Stomach smooth muscle (tissue), 2 donors: Measurements from ENCODE around the gene MAGI1.
A peak's percentile ranks its signal among the peaks of the same experiment; 100 is the strongest.

Experiments
- H3K27ac ChIP-seq: one replicate; pipeline ENCODE4 v1.7.0; 2013; ENCODE audit warnings: mild to moderate bottlenecking, low read length, inconsistent platforms
- H3K27me3 ChIP-seq, 2 donors: one replicate each; pipeline ENCODE4 v1.7.0; 2013; ENCODE audit warnings: low read length in 2 of 2; ENCODE audit not compliant: insufficient read depth in 2 of 2, control insufficient read depth in 1 of 2
- H3K36me3 ChIP-seq, 2 donors: one replicate each; pipeline ENCODE4 v1.7.0; 2013; ENCODE audit warnings: low read length in 2 of 2; ENCODE audit not compliant: control insufficient read depth in 2 of 2, insufficient read depth in 2 of 2
- H3K4me1 ChIP-seq: one replicate; pipeline ENCODE4 v1.7.0; 2013; ENCODE audit warnings: low read length; ENCODE audit not compliant: control insufficient read depth, insufficient read depth
- H3K4me3 ChIP-seq, 2 donors: one replicate each; pipeline ENCODE4 v1.7.0; 2013; ENCODE audit warnings: low read length in 2 of 2
- H3K9ac ChIP-seq, 2 donors: one replicate each; pipeline ENCODE4 v1.7.0; 2013; ENCODE audit warnings: low read length in 2 of 2, mild to moderate bottlenecking in 1 of 2
- H3K9me3 ChIP-seq, 2 donors: one replicate each; pipeline ENCODE4 v1.7.0; 2013; ENCODE audit warnings: low read length in 2 of 2; ENCODE audit not compliant: control insufficient read depth in 2 of 2
- donor health status: healthy.
- donor health status: Pancreatic carcinoma.

The MAGI1 gene

GRCh38 chr3:65493371-65493882 is 545.3 kb downstream of the MAGI1 start:
- no peak overlapping the region for H3K27ac ChIP-seq
- peaks cover 3% of the 10 kb centered on the region for H3K4me1 ChIP-seq
- H3K36me3 ChIP-seq, result no peaks in the 10 kb centered on the region
- no peaks in the 10 kb centered on the region for H3K9me3 ChIP-seq
- H3K9ac ChIP-seq, result no peak overlapping the region
- no peak overlapping the region for H3K4me3 ChIP-seq
- no peaks in the 10 kb centered on the region for H3K27me3 ChIP-seq

- H3K9me3 ChIP-seq, result no peaks in the 10 kb centered on the region
- no peaks in the 10 kb centered on the region for H3K36me3 ChIP-seq
- H3K9ac ChIP-seq, result no peak overlapping the region
- H3K4me3 ChIP-seq, result no peak overlapping the region
- no peak overlapping the region for H3K27ac ChIP-seq
- H3K27me3 ChIP-seq, result no peaks in the 10 kb centered on the region
- no peaks in the 10 kb centered on the region for H3K4me1 ChIP-seq
Measured at GRCh38 chr3:65492249-65492648, 546.5 kb downstream of the MAGI1 start.

- Histone ChIP-seq H3K9ac (no peak overlapping the region), H3K9me3 (no peaks in the 10 kb centered on the region), H3K27ac (no peak overlapping the region), H3K4me3 (no peak overlapping the region), H3K27me3 (no peaks in the 10 kb centered on the region), H3K4me1 (peaks cover 11% of the 10 kb centered on the region), H3K36me3 (no peaks in the 10 kb centered on the region)
Measured at GRCh38 chr3:65490114-65490513, 548.6 kb downstream of the MAGI1 start.

- H3K36me3 ChIP-seq, result no peaks in the 10 kb centered on the region
- peaks cover 16% of the 10 kb centered on the region for H3K4me1 ChIP-seq
- no peaks in the 10 kb centered on the region for H3K9me3 ChIP-seq
- H3K27ac ChIP-seq, result no peak overlapping the region
- no peak overlapping the region for H3K4me3 ChIP-seq
- H3K27me3 ChIP-seq, result no peaks in the 10 kb centered on the region
- no peak overlapping the region for H3K9ac ChIP-seq
Measured at GRCh38 chr3:65489253-65489652, 549.5 kb downstream of the MAGI1 start.

GRCh38 chr3:65485826-65486469 is 552.8 kb downstream of the MAGI1 start:
- no peak overlapping the region for H3K4me3 ChIP-seq
- H3K27ac ChIP-seq, result no peak overlapping the region
- H3K27me3 ChIP-seq, result no peaks in the 10 kb centered on the region
- H3K4me1 ChIP-seq, result peaks cover 28% of the 10 kb centered on the region
- H3K9me3 ChIP-seq, result no peaks in the 10 kb centered on the region
- H3K36me3 ChIP-seq, result no peaks in the 10 kb centered on the region
- H3K9ac ChIP-seq, result no peak overlapping the region

GRCh38 chr3:65484964-65485363 is 553.8 kb downstream of the MAGI1 start:
- Histone ChIP-seq H3K4me1 (peaks cover 28% of the 10 kb centered on the region), H3K4me3 (no peak overlapping the region), H3K27ac (no peak overlapping the region), H3K9ac (no peak overlapping the region), H3K9me3 (no peaks in the 10 kb centered on the region), H3K36me3 (no peaks in the 10 kb centered on the region), H3K27me3 (no peaks in the 10 kb centered on the region)

GRCh38 chr3:65483480-65483879 is 555.2 kb downstream of the MAGI1 start:
- no peaks in the 10 kb centered on the region for H3K9me3 ChIP-seq
- peaks cover 28% of the 10 kb centered on the region for H3K4me1 ChIP-seq
- no peaks in the 10 kb centered on the region for H3K27me3 ChIP-seq
- peak overlapping the region; percentile 24 to 26 for H3K4me3 ChIP-seq
- peak overlapping the region; percentile 19 for H3K27ac ChIP-seq
- no peaks in the 10 kb centered on the region for H3K36me3 ChIP-seq
- no peak overlapping the region for H3K9ac ChIP-seq

- H3K27me3 ChIP-seq, result no peaks in the 10 kb centered on the region
- peaks cover 28% of the 10 kb centered on the region for H3K4me1 ChIP-seq
- H3K9me3 ChIP-seq, result no peaks in the 10 kb centered on the region
- no peak overlapping the region for H3K9ac ChIP-seq
- H3K36me3 ChIP-seq, result no peaks in the 10 kb centered on the region
- peak overlapping the region; percentile 24 to 26 for H3K4me3 ChIP-seq
- H3K27ac ChIP-seq, result peak overlapping the region; percentile 19
Measured at GRCh38 chr3:65483011-65483410, 555.7 kb downstream of the MAGI1 start.

- Histone ChIP-seq H3K9me3 (no peaks in the 10 kb centered on the region), H3K27me3 (no peaks in the 10 kb centered on the region), H3K27ac (no peak overlapping the region), H3K36me3 (peaks cover 0 to 1% of the 10 kb centered on the region in 2 donors), H3K9ac (no peak overlapping the region), H3K4me1 (peaks cover 25% of the 10 kb centered on the region), H3K4me3 (no peak overlapping the region)
Measured at GRCh38 chr3:65481085-65481484, 557.6 kb downstream of the MAGI1 start.

- Histone ChIP-seq H3K4me3 (no peak overlapping the region), H3K27me3 (no peaks in the 10 kb centered on the region), H3K4me1 (peaks cover 16% of the 10 kb centered on the region), H3K9ac (no peak overlapping the region), H3K27ac (no peak overlapping the region), H3K36me3 (peaks cover 0 to 2% of the 10 kb centered on the region in 2 donors), H3K9me3 (no peaks in the 10 kb centered on the region)
Measured at GRCh38 chr3:65479990-65480389, 558.7 kb downstream of the MAGI1 start.
